WTC11 (cell line): ENCODE results near the gene JMJD8. TPM values are rescaled to one million over a fixed set of nuclear protein-coding genes. Genes with fewer than 3 reads are reported as not detected.
A peak's percentile ranks its signal among the peaks of the same experiment; 100 is the strongest.

ENCODE experiments used
- AFF4 ChIP-seq: sonication (generic); formaldehyde crosslinking; IDR thresholded peaks from 2 replicates; pipeline ENCODE4 v1.8.1; 2023; ENCODE audit warnings: mild to moderate bottlenecking, missing genetic modification reagents, borderline replicate concordance
- CTCF ChIP-seq: fragments of 200-600 bp; IDR thresholded peaks from 2 replicates; pipeline ENCODE4 v1.8.0; 2022; ENCODE audit warnings: antibody characterized with exemption
- ERG ChIP-seq: fragments of 250-450 bp; sonication (Bioruptor Pico); IDR thresholded peaks from 2 replicates; pipeline ENCODE4 v1.8.0; 2021; ENCODE audit warnings: mild to moderate bottlenecking
- ESRRA ChIP-seq: sonication (generic); formaldehyde crosslinking; IDR thresholded peaks from 2 replicates; pipeline ENCODE4 v1.8.1; 2022; ENCODE audit warnings: mild to moderate bottlenecking, missing genetic modification reagents, borderline replicate concordance
- ETV6 ChIP-seq: sonication (generic); formaldehyde crosslinking; IDR thresholded peaks from 2 replicates; pipeline ENCODE4 v1.8.1; 2022; ENCODE audit warnings: mild to moderate bottlenecking, missing genetic modification reagents
- HMGA2 ChIP-seq: fragments of 250-450 bp; sonication (Bioruptor Pico); IDR thresholded peaks from 2 replicates; pipeline ENCODE4 v1.4.0; 2021; ENCODE audit warnings: mild to moderate bottlenecking, moderate library complexity
- MYBL2 ChIP-seq: sonication (generic); formaldehyde crosslinking; IDR thresholded peaks from 2 replicates; pipeline ENCODE4 v1.8.1; 2023; ENCODE audit warnings: mild to moderate bottlenecking, moderate library complexity, missing genetic modification reagents
- PRDM15 ChIP-seq: sonication (generic); formaldehyde crosslinking; IDR thresholded peaks from 2 replicates; pipeline ENCODE4 v1.8.0; 2022; ENCODE audit warnings: missing genetic modification reagents
- SMAD3 ChIP-seq: sonication (generic); formaldehyde crosslinking; IDR thresholded peaks from 2 replicates; pipeline ENCODE4 v1.8.0; 2022; ENCODE audit warnings: missing genetic modification reagents, mild to moderate bottlenecking, borderline replicate concordance
- SMAD4 ChIP-seq: sonication (generic); formaldehyde crosslinking; IDR thresholded peaks from 2 replicates; pipeline ENCODE4 v1.8.0; 2022; ENCODE audit warnings: mild to moderate bottlenecking, missing genetic modification reagents
- TEAD1 ChIP-seq: sonication (generic); formaldehyde crosslinking; IDR thresholded peaks from 2 replicates; pipeline ENCODE4 v1.8.0; 2022; ENCODE audit warnings: mild to moderate bottlenecking, missing genetic modification reagents
- ZNF232 ChIP-seq: sonication (generic); formaldehyde crosslinking; IDR thresholded peaks from 2 replicates; pipeline ENCODE4 v1.8.0; 2022; ENCODE audit warnings: mild to moderate bottlenecking, missing genetic modification reagents
- ZNF281 ChIP-seq: sonication (generic); formaldehyde crosslinking; IDR thresholded peaks from 2 replicates; pipeline ENCODE4 v1.8.0; 2023; ENCODE audit warnings: mild to moderate bottlenecking, missing genetic modification reagents
- ZNF423 ChIP-seq: fragments of 250-450 bp; sonication (Bioruptor Pico); IDR thresholded peaks from 2 replicates; pipeline ENCODE4 v2.1.2; 2022; ENCODE audit warnings: mild to moderate bottlenecking, moderate library complexity
- total RNA-seq: library from RNA; stranded (reverse); gene quantifications from 3 replicates; pipeline ENCODE4 v1.2.3, GENCODE V29; 2021
- TF ChIP-seq, protein P1 (sequence below): sonication (generic); formaldehyde crosslinking; IDR thresholded peaks from 2 replicates; pipeline ENCODE4 v1.8.0; 2023; ENCODE audit warnings: missing genetic modification reagents
- TF ChIP-seq, protein P2 (sequence below): fragments of 250-450 bp; sonication (Bioruptor Pico); IDR thresholded peaks from 2 replicates; pipeline ENCODE4 v1.9.0; 2021; ENCODE audit warnings: mild to moderate bottlenecking, borderline replicate concordance

Gene JMJD8
- total RNA-seq, 1 experiment from 2014 or later, result 61.2 TPM

- TF ChIP-seq PRDM15 (CRISPR knock-in tag) (no peak), SMAD3 (CRISPR knock-in tag) (peak; percentile 34; the same call in 1 of the 2 replicates), HMGA2 (CRISPR knock-in tag) (no peak), ERG (CRISPR knock-in tag) (no peak), AFF4 (CRISPR knock-in tag) (peak; percentile 76; the same call in 1 of the 2 replicates), ETV6 (CRISPR knock-in tag) (peak; percentile 65), ZNF423 (CRISPR knock-in tag) (no peak), CTCF (no peak), SMAD4 (CRISPR knock-in tag) (no peak), ZNF232 (CRISPR knock-in tag) (no peak), ZNF281 (CRISPR knock-in tag) (no peak), TEAD1 (CRISPR knock-in tag) (peak; percentile 82; the same call in 1 of the 2 replicates), MYBL2 (CRISPR knock-in tag) (peak; percentile 43; the same call in 1 of the 2 replicates), ESRRA (CRISPR knock-in tag) (peak; percentile 13; the same call in 1 of the 2 replicates)
- TF ChIP-seq, protein P1, sequence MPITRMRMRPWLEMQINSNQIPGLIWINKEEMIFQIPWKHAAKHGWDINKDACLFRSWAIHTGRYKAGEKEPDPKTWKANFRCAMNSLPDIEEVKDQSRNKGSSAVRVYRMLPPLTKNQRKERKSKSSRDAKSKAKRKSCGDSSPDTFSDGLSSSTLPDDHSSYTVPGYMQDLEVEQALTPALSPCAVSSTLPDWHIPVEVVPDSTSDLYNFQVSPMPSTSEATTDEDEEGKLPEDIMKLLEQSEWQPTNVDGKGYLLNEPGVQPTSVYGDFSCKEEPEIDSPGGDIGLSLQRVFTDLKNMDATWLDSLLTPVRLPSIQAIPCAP (CRISPR knock-in tag), result no peak; the same call in 1 of the 2 replicates
- TF ChIP-seq, protein P2, sequence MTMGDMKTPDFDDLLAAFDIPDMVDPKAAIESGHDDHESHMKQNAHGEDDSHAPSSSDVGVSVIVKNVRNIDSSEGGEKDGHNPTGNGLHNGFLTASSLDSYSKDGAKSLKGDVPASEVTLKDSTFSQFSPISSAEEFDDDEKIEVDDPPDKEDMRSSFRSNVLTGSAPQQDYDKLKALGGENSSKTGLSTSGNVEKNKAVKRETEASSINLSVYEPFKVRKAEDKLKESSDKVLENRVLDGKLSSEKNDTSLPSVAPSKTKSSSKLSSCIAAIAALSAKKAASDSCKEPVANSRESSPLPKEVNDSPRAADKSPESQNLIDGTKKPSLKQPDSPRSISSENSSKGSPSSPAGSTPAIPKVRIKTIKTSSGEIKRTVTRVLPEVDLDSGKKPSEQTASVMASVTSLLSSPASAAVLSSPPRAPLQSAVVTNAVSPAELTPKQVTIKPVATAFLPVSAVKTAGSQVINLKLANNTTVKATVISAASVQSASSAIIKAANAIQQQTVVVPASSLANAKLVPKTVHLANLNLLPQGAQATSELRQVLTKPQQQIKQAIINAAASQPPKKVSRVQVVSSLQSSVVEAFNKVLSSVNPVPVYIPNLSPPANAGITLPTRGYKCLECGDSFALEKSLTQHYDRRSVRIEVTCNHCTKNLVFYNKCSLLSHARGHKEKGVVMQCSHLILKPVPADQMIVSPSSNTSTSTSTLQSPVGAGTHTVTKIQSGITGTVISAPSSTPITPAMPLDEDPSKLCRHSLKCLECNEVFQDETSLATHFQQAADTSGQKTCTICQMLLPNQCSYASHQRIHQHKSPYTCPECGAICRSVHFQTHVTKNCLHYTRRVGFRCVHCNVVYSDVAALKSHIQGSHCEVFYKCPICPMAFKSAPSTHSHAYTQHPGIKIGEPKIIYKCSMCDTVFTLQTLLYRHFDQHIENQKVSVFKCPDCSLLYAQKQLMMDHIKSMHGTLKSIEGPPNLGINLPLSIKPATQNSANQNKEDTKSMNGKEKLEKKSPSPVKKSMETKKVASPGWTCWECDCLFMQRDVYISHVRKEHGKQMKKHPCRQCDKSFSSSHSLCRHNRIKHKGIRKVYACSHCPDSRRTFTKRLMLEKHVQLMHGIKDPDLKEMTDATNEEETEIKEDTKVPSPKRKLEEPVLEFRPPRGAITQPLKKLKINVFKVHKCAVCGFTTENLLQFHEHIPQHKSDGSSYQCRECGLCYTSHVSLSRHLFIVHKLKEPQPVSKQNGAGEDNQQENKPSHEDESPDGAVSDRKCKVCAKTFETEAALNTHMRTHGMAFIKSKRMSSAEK (CRISPR knock-in tag), result peak; percentile 74; the same call in 1 of the 2 replicates
These were observed 35.1 kb downstream of the JMJD8 start, which contains the start of gene WDR90 (continued) for GRCh38 chr16:648781-649589.
